IMR-90 (cell line): ENCODE results near the gene C7orf25. TPM values are rescaled to one million over a fixed set of nuclear protein-coding genes. Genes with fewer than 3 reads are reported as not detected.

Experiments used
- ATAC-seq: fragments of 200-7000 bp; cut with Tn5 transposase; 2 replicates; pipeline ENCODE4 v1.9.1; 2020; ENCODE audit warnings: low read depth, mild to moderate bottlenecking, moderate library complexity
- BruUV-seq: library from RNA; stranded (reverse); fragments of 400-500 nt; replicated peaks from 2 replicates; lab custom pipeline; 2021; lab: Mats Ljungman, UMichigan
- CTCF ChIA-PET: fragments of 300-600 bp; formaldehyde crosslinking; extraction: SDS; loops from one replicate; lab custom pipeline; 2021; ENCODE audit warnings: antibody characterized with exemption; lab: Yijun Ruan, JAX
- POLR2A ChIA-PET: fragments of 300-600 bp; sonication (Branson Sonifier 250); formaldehyde crosslinking; loops from one replicate; lab custom pipeline; 2022; ENCODE audit warnings: antibody characterized with exemption; ENCODE audit not compliant: unreplicated experiment; lab: Charles Lee
- DNase-seq: peaks from one replicate; pipeline ENCODE4 v3.0.0; 2013
- H2AFZ ChIP-seq: replicated peaks from 2 replicates; pipeline ENCODE3; 2013; ENCODE audit warnings: low read length, mild to moderate bottlenecking; ENCODE audit not compliant: poor library complexity
- H2AK5ac ChIP-seq: 2 replicates; pipeline ENCODE4 v1.6.1; 2013; ENCODE audit warnings: low read depth, low read length, inconsistent platforms
- H2AK9ac ChIP-seq: replicated peaks from 2 replicates; pipeline ENCODE3; 2013; ENCODE audit warnings: mild to moderate bottlenecking, low read depth, low read length, moderate library complexity; ENCODE audit not compliant: poor library complexity
- H2BK120ac ChIP-seq: 2 replicates; pipeline ENCODE4 v1.6.1; 2013; ENCODE audit warnings: low read depth, low read length, inconsistent platforms
- H2BK15ac ChIP-seq: 3 replicates; pipeline ENCODE4 v1.6.1; 2013; ENCODE audit warnings: low read depth, low read length, inconsistent platforms
- H2BK20ac ChIP-seq: 2 replicates; pipeline ENCODE4 v1.6.1; 2013; ENCODE audit warnings: low read depth, mild to moderate bottlenecking, inconsistent platforms, low read length, moderate library complexity
- H2BK5ac ChIP-seq: 2 replicates; pipeline ENCODE4 v1.6.1; 2013; ENCODE audit warnings: mild to moderate bottlenecking, low read depth, low read length, inconsistent platforms; ENCODE audit not compliant: poor library complexity, severe bottlenecking
- H3K14ac ChIP-seq: replicated peaks from 2 replicates; pipeline ENCODE4 v1.6.1; 2013; ENCODE audit warnings: low read depth, low read length, inconsistent platforms
- H3K18ac ChIP-seq: 2 replicates; pipeline ENCODE4 v1.6.1; 2013; ENCODE audit warnings: low read depth, low read length, control low read depth
- H3K23ac ChIP-seq: 2 replicates; pipeline ENCODE4 v1.6.1; 2013; ENCODE audit warnings: low read depth, low read length, inconsistent platforms
- H3K27ac ChIP-seq: 2 replicates; pipeline ENCODE4 v1.5.1; 2013; ENCODE audit warnings: mild to moderate bottlenecking, control low read depth, low read length; ENCODE audit not compliant: insufficient read depth
- H3K27me3 ChIP-seq: 2 replicates; pipeline ENCODE4 v1.6.1; 2013; ENCODE audit warnings: low read length; ENCODE audit not compliant: control insufficient read depth, insufficient read depth
- H3K36me3 ChIP-seq: 2 replicates; pipeline ENCODE4 v1.6.1; 2013; ENCODE audit warnings: low read length, mixed read lengths; ENCODE audit not compliant: control insufficient read depth, insufficient read depth
- H3K4ac ChIP-seq: 2 replicates; pipeline ENCODE4 v1.6.1; 2013; ENCODE audit warnings: low read depth, low read length, inconsistent platforms
- H3K4me1 ChIP-seq: 2 replicates; pipeline ENCODE4 v1.6.1; 2013; ENCODE audit warnings: low read length, mixed read lengths; ENCODE audit not compliant: control insufficient read depth, insufficient read depth
- H3K4me2 ChIP-seq: 2 replicates; pipeline ENCODE4 v1.6.1; 2013; ENCODE audit warnings: low read depth, mild to moderate bottlenecking, control low read depth, low read length, moderate library complexity
- H3K4me3 ChIP-seq: 2 replicates; pipeline ENCODE4 v1.5.1; 2013; ENCODE audit warnings: low read depth, mild to moderate bottlenecking, control low read depth, low read length, moderate library complexity; ENCODE audit not compliant: insufficient read depth
- H3K56ac ChIP-seq: 2 replicates; pipeline ENCODE4 v1.6.1; 2013; ENCODE audit warnings: low read length, inconsistent platforms; ENCODE audit not compliant: insufficient read depth; ENCODE audit errors: extremely low read depth
- H3K79me1 ChIP-seq, 2 experiments: 2 replicates each; pipeline ENCODE4 v1.6.1; 2013; ENCODE audit warnings: low read length in 2 of 2, inconsistent platforms in 1 of 2, low read depth in 1 of 2
- H3K9ac ChIP-seq: 2 replicates; pipeline ENCODE4 v1.6.1; 2013; ENCODE audit warnings: low read depth, low read length, control low read depth
- H3K9me1 ChIP-seq: 2 replicates; pipeline ENCODE4 v1.6.1; 2013; ENCODE audit warnings: low read length, inconsistent platforms; ENCODE audit not compliant: insufficient read depth
- H3K9me3 ChIP-seq: 2 replicates; pipeline ENCODE4 v1.6.1; 2013; ENCODE audit warnings: low read length; ENCODE audit not compliant: control insufficient read depth, insufficient read depth
- H4K20me1 ChIP-seq: 2 replicates; pipeline ENCODE4 v1.6.1; 2013; ENCODE audit warnings: low read length, inconsistent platforms; ENCODE audit not compliant: insufficient read depth
- H4K5ac ChIP-seq: 2 replicates; pipeline ENCODE4 v1.6.1; 2013; ENCODE audit warnings: mild to moderate bottlenecking, low read depth, low read length, control low read depth
- H4K8ac ChIP-seq, 2 experiments: 2 replicates each; pipeline ENCODE4 v1.6.1; 2013; ENCODE audit warnings: low read depth in 2 of 2, low read length in 2 of 2, control low read depth in 1 of 2, inconsistent platforms in 1 of 2
- H4K91ac ChIP-seq: 2 replicates; pipeline ENCODE4 v1.6.1; 2013; ENCODE audit warnings: low read depth, low read length, inconsistent platforms; ENCODE audit not compliant: insufficient read depth
- BHLHE40 ChIP-seq: fragments of 150-350 bp; IDR thresholded peaks from 2 replicates; pipeline ENCODE4 v1.6.1; 2016; ENCODE audit warnings: mild to moderate bottlenecking, low read depth, low read length
- CHD1 ChIP-seq: IDR thresholded peaks from 2 replicates; pipeline ENCODE4 v1.6.1; 2012; ENCODE audit warnings: low read depth, low read length, improper control_type of control experiment
- whole genome bisulfite sequencing, 2 experiments: methylation state at CpG; one replicate each; pipeline versions ENCODE4 v1.1.5 to v1.1.7; 2013; ENCODE audit warnings: missing lambda C conversion rate in 2 of 2; ENCODE audit not compliant: insufficient read length in 1 of 2; ENCODE audit errors: extremely low coverage in 2 of 2; 5-methylcytosine and 5-hydroxymethylcytosine counted together
- dilution Hi-C: fragments of 300-500 bp; cut with HindIII; formaldehyde crosslinking; loops from one replicate; pipeline ENCODE4 v1.14.3; 2018; ENCODE audit warnings: low sequenced_read_pairs; ENCODE audit not compliant: unreplicated experiment
- in situ Hi-C: fragments of 300-500 bp; cut with MboI; formaldehyde crosslinking; loops from 3 replicates; pipeline ENCODE4 v1.14.3; 2019; ENCODE audit warnings: low sequenced_read_pairs, inconsistent platforms, mixed read lengths
- intact Hi-C: fragments of 100-400 bp; cut with micrococcal nuclease; formaldehyde crosslinking; loops from 2 replicates; pipeline ENCODE4 v1.10.0; 2022
- polyA plus RNA-seq, 3 experiments: library from polyadenylated mRNA; depleted of rRNA; stranded (reverse); fragments of >200 nt; gene quantifications; 2 replicates each; pipeline ENCODE4 v1.2.3, GENCODE V29; 2012; ENCODE audit warnings: low replicate concordance in 1 of 3
- total RNA-seq: library from RNA; depleted of rRNA; stranded (reverse); fragments of >200 nt; gene quantifications from 2 replicates; pipeline ENCODE4 v1.2.3, GENCODE V29; 2012
- TF ChIP-seq, protein P1 (sequence below): fragments of 150-350 bp; IDR thresholded peaks from 2 replicates; pipeline ENCODE4 v1.6.1; 2017; ENCODE audit warnings: mild to moderate bottlenecking, antibody characterized with exemption, low read length, low read depth

Gene C7orf25
- total and polyA plus RNA-seq, 2 of the 4 experiments (the other 2 are of a cell fraction): 4.5 to 6.1 TPM

DNA sequence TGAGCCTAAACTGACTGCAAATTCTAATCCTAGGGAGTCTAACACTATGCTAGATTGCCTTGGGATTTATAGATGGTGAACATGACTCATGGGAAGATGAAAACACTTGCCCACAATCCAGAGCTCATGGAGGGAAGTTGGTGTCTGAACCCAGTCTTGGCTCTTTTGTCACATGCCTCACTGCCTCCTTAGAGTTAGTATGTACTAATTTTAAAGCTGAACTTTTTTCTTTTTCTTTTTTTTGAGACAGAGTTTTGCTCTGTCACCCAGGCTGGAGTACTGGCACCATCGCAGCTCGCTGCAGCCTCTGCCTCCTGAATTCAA is 34.7 kb upstream of the C7orf25 start:
- Histone ChIP-seq H3K4me1 (no peaks in the 10 kb centered on the region), H2AK5ac (no peak overlapping the region), H2BK15ac (no peak overlapping the region), H4K5ac (no peak overlapping the region), H4K91ac (no peak overlapping the region), H3K4me2 (no peak overlapping the region), H3K27ac (no peak overlapping the region), H2BK120ac (no peak overlapping the region), H3K9me1 (no peaks in the 10 kb centered on the region), H2AFZ (no peak overlapping the region), H3K18ac (no peak overlapping the region), H3K4me3 (no peak overlapping the region), H3K79me1 (no peaks in the 10 kb centered on the region), H2AK9ac (no peak overlapping the region), H2BK20ac (no peak overlapping the region), H3K56ac (no peak overlapping the region), H3K9ac (no peak overlapping the region), H3K4ac (no peak overlapping the region), H3K9me3 (no peaks in the 10 kb centered on the region), H3K23ac (no peak overlapping the region), H3K27me3 (0 out of 2 replicates have a peak, but pooled peaks cover 1% of the 10 kb centered on the region), H4K8ac (no peak overlapping the region), H3K36me3 (no peaks in the 10 kb centered on the region), H2BK5ac (no peak overlapping the region), H3K14ac (no peak overlapping the region), H4K20me1 (no peaks in the 10 kb centered on the region)
- intact Hi-C loops: no loop called here
- ChIA-PET CTCF (interaction anchor here (2.0 kb wide), 1 partner anchor 314 kb away, joined by 7 read pairs; no protein-coding TSS in a partner anchor), POLR2A (no interaction called here)
- dilution Hi-C loops: loop anchor here (25.0 kb wide), 1 partner anchor 291 kb away; no protein-coding TSS in a partner anchor
- no TSS peak for BruUV-seq
- no peak for DNase-seq
- no peak for TF ChIP-seq CHD1
- TF ChIP-seq BHLHE40: no peak
- TF ChIP-seq, protein P1, sequence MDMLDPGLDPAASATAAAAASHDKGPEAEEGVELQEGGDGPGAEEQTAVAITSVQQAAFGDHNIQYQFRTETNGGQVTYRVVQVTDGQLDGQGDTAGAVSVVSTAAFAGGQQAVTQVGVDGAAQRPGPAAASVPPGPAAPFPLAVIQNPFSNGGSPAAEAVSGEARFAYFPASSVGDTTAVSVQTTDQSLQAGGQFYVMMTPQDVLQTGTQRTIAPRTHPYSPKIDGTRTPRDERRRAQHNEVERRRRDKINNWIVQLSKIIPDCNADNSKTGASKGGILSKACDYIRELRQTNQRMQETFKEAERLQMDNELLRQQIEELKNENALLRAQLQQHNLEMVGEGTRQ: no peak
- ATAC-seq: no peak
- in situ Hi-C loops: loop anchor here (10.0 to 25.0 kb wide), 2 partner anchors 778 to 891 kb away; partner anchors contain the start of gene COA1
- WGBS, 2 experiments: no CpG with 5 or more reads among the region's 2 CpGs
